HCT116 (cell line): Measurements from ENCODE around the gene USP32. TPM values are rescaled to one million over a fixed set of nuclear protein-coding genes. Genes with fewer than 3 reads are reported as not detected.
"Not testable (repeated sequence)": the region's sequence is repeated elsewhere in the genome, so short reads cannot be mapped to it uniquely, and the experiment has no call there.

Source experiments
- ATAC-seq: fragments of 200-7000 bp; cut with Tn5 transposase; 2 replicates; pipeline ENCODE4 v1.9.1; 2020; ENCODE audit warnings: mild to moderate bottlenecking, moderate library complexity
- BruUV-seq: library from RNA; stranded (reverse); fragments of 400-500 nt; replicated peaks from 2 replicates; lab custom pipeline; 2021; lab: Mats Ljungman, UMichigan
- CTCF ChIA-PET: fragments of 300-600 bp; sonication (Branson Sonifier 250); formaldehyde crosslinking; loops from one replicate; lab custom pipeline; 2021; ENCODE audit warnings: antibody characterized with exemption; lab: Charles Lee
- POLR2A ChIA-PET: fragments of 300-600, 350-600 bp; sonication (Branson Sonifier 250); formaldehyde crosslinking; loops from one replicate; lab custom pipeline; 2021; ENCODE audit warnings: antibody characterized with exemption; lab: Charles Lee
- RAD21 ChIA-PET, 2 experiments: fragments of 300-600 bp; sonication (Branson Sonifier 250); formaldehyde crosslinking; loops; one replicate each; lab custom pipeline; 2023; ENCODE audit warnings: low total read pairs in 2 of 2; ENCODE audit not compliant: uncharacterized antibody in 2 of 2, unreplicated experiment in 2 of 2, low non-redundant PET in 1 of 2; lab: Charles Lee
- DNase-seq: peaks from one replicate; pipeline ENCODE4 v3.0.0-alpha.2; 2010; ENCODE audit warnings: low read depth, low spot score
- H2AFZ ChIP-seq: fragments of 200-600 bp; shearing (Covaris generic), sonication (generic); 2 replicates; pipeline ENCODE4 v1.6.1; 2017; ENCODE audit warnings: low read depth, mixed run types, mixed read lengths, antibody characterized with exemption, low read length; ENCODE audit not compliant: poor library complexity, severe bottlenecking
- H3K27ac ChIP-seq: 2 replicates; pipeline ENCODE4 v1.5.1; 2012; ENCODE audit warnings: low read depth, low read length
- H3K27me3 ChIP-seq: fragments of 200-600 bp; sonication (generic); 2 replicates; pipeline ENCODE4 v1.6.1; 2016; ENCODE audit warnings: mixed run types, low read length, mixed read lengths; ENCODE audit not compliant: insufficient read depth
- H3K36me3 ChIP-seq, 2 experiments: fragments of 200-500 bp in 1 of 2; fragments of 200-600 bp in 1 of 2; sonication (Bioruptor generic) in 1 of 2; sonication (generic) in 1 of 2; 2 replicates each; pipeline versions ENCODE4 v1.5.1 to v1.6.1; 2014 to 2016; ENCODE audit warnings: low read length in 2 of 2, inconsistent platforms in 1 of 2, mixed read lengths in 1 of 2, mixed run types in 1 of 2; ENCODE audit not compliant: insufficient read depth in 2 of 2, control insufficient read depth in 1 of 2
- H3K4me1 ChIP-seq, 2 experiments: fragments of 200-600 bp in 1 of 2; sonication (generic) in 1 of 2; 2 replicates each; pipeline versions ENCODE4 v1.5.1 to v1.6.1; 2012 to 2017; ENCODE audit warnings: low read length in 2 of 2, inconsistent platforms in 1 of 2, mild to moderate bottlenecking in 1 of 2, mixed read lengths in 1 of 2, mixed run types in 1 of 2, moderate library complexity in 1 of 2; ENCODE audit not compliant: insufficient read depth in 2 of 2, control insufficient read depth in 1 of 2
- H3K4me2 ChIP-seq: fragments of 200-600 bp; sonication (generic); 2 replicates; pipeline ENCODE4 v1.6.1; 2017; ENCODE audit warnings: mixed run types, low read length, mixed read lengths
- H3K4me3 ChIP-seq, 2 experiments: fragments of 200-600 bp in 1 of 2; sonication (generic) in 1 of 2; replicated peaks in 1 of 2; 2 replicates each; pipeline ENCODE4 v1.5.1; 2011 to 2016; ENCODE audit warnings: low read length in 2 of 2, control low read depth in 1 of 2, low read depth in 1 of 2, mild to moderate bottlenecking in 1 of 2, mixed read lengths in 1 of 2, mixed run types in 1 of 2
- H3K79me2 ChIP-seq: fragments of 200-600 bp; sonication (generic); 2 replicates; pipeline ENCODE4 v1.6.1; 2017; ENCODE audit warnings: mild to moderate bottlenecking, mixed run types, low read length, moderate library complexity, mixed read lengths; ENCODE audit not compliant: insufficient read depth
- H3K9ac ChIP-seq: fragments of 200-600 bp; sonication (generic); 2 replicates; pipeline ENCODE4 v1.6.1; 2016; ENCODE audit warnings: low read length, mixed read lengths
- H3K9me2 ChIP-seq: fragments of 200-600 bp; sonication (generic), shearing (Covaris generic); 2 replicates; pipeline ENCODE4 v1.6.1; 2017; ENCODE audit warnings: mixed run types, mild to moderate bottlenecking, moderate library complexity; ENCODE audit not compliant: insufficient read depth
- H3K9me3 ChIP-seq, 2 experiments: fragments of 200-500 bp in 1 of 2; fragments of 200-600 bp in 1 of 2; sonication (Bioruptor generic) in 1 of 2; sonication (generic) in 1 of 2; 2 replicates each; pipeline ENCODE4 v1.6.1; 2014 to 2017; ENCODE audit warnings: low read length in 2 of 2, mixed read lengths in 2 of 2, inconsistent platforms in 1 of 2, low read depth in 1 of 2, mild to moderate bottlenecking in 1 of 2, mixed run types in 1 of 2, moderate library complexity in 1 of 2; ENCODE audit not compliant: control insufficient read depth in 1 of 2, insufficient read depth in 1 of 2
- H4K20me1 ChIP-seq: fragments of 200-600 bp; sonication (generic), shearing (Covaris generic); 2 replicates; pipeline ENCODE4 v1.6.1; 2017; ENCODE audit warnings: mixed run types, mild to moderate bottlenecking, moderate library complexity; ENCODE audit not compliant: insufficient read depth
- CTCF ChIP-seq, 3 experiments: fragments of 200-600 bp in 1 of 3; sonication (generic) in 1 of 3; IDR thresholded peaks in 2 of 3; conservative IDR thresholded peaks in 1 of 3; 2 replicates each; pipeline ENCODE4 v1.5.1; 2012 to 2017; ENCODE audit warnings: low read depth in 2 of 3, low read length in 2 of 3, antibody characterized with exemption in 1 of 3, borderline replicate concordance in 1 of 3, control low read depth in 1 of 3, mild to moderate bottlenecking in 1 of 3, mixed read lengths in 1 of 3, mixed run types in 1 of 3, moderate library complexity in 1 of 3; ENCODE audit not compliant: insufficient read depth in 1 of 3
- POLR2AphosphoS5 ChIP-seq: IDR thresholded peaks from 2 replicates; pipeline ENCODE4 v1.6.1; 2011; ENCODE audit warnings: mild to moderate bottlenecking, low read depth, low read length, moderate library complexity
- SRF ChIP-seq: IDR thresholded peaks from 2 replicates; pipeline ENCODE4 v1.6.1; 2012; ENCODE audit warnings: low read depth
- TCF7L2 ChIP-seq: IDR thresholded peaks from 2 replicates; pipeline ENCODE4 v1.7.0; 2011; ENCODE audit warnings: borderline replicate concordance, inconsistent platforms; ENCODE audit not compliant: insufficient read depth, insufficient read length; ENCODE audit errors: extremely low read depth
- YY1 ChIP-seq: IDR thresholded peaks from 2 replicates; pipeline ENCODE4 v1.6.1; 2011; ENCODE audit warnings: low read length, low read depth, moderate library complexity, mild to moderate bottlenecking; ENCODE audit not compliant: insufficient replicate concordance; ENCODE audit errors: extremely low read depth
- ZBTB33 ChIP-seq: IDR thresholded peaks from 2 replicates; pipeline ENCODE4 v1.6.1; 2011; ENCODE audit warnings: mild to moderate bottlenecking, low read length, moderate library complexity; ENCODE audit not compliant: insufficient replicate concordance; ENCODE audit errors: extremely low read depth
- intact Hi-C: fragments of 100-400 bp; cut with micrococcal nuclease; formaldehyde crosslinking; loops from 2 replicates; pipeline ENCODE4 v1.10.0; 2022
- total RNA-seq: library from RNA; stranded (reverse); gene quantifications from one replicate; pipeline ENCODE4 v1.2.1, GENCODE V29; 2021; ENCODE audit not compliant: unreplicated experiment

USP32 gene
- total RNA-seq, 1 experiment from 2014 or later: 67.0 TPM

- CTCF ChIA-PET: no interaction called here
- H3K27me3 ChIP-seq: no peaks in the 10 kb centered on the region
- H4K20me1 ChIP-seq: no peaks in the 10 kb centered on the region
- no peak for DNase-seq
- peak overlapping the region; percentile 14 for H2AFZ ChIP-seq
- peak; percentile 54 for ATAC-seq
- H3K36me3 ChIP-seq: no peaks in the 10 kb centered on the region
- H3K4me1 ChIP-seq: no peaks in the 10 kb centered on the region
- H3K27ac ChIP-seq: no peak overlapping the region
- H3K4me3 ChIP-seq: no peak overlapping the region
- intact Hi-C loops: no loop called here
- H3K4me2 ChIP-seq: no peak overlapping the region
- H3K9me3 ChIP-seq: no peaks in the 10 kb centered on the region
- RAD21 ChIA-PET: no interaction called here
- BruUV-seq: no TSS peak
- H3K9me2 ChIP-seq: no peaks in the 10 kb centered on the region
- H3K79me2 ChIP-seq: no peaks in the 10 kb centered on the region
- POLR2A ChIA-PET: no interaction called here
- no peak for TF ChIP-seq SRF
- no peak for TF ChIP-seq ZBTB33
- TF ChIP-seq POLR2AphosphoS5: no peak
- no peak for TF ChIP-seq TCF7L2
- 0 out of 6 replicates have a peak, but pooled peaks of 2 of the 3 experiments have one; percentile 6 to 7 for TF ChIP-seq CTCF (IDR thresholded peaks at IDR 0.05 in 2 of 3, conservative IDR thresholded peaks at IDR 0.05 in 1 of 3; ENCODE audit: borderline replicate concordance in 1 of 3, insufficient read depth in 1 of 3, low read depth in 2 of 3, low read length in 2 of 3)
- no peak for TF ChIP-seq YY1
- H3K9ac ChIP-seq: no peak overlapping the region
These were observed 29.6 kb upstream of the USP32 start for GRCh38 chr17:60421273-60422161.

- H3K36me3 ChIP-seq, ATAC-seq, H3K79me2 ChIP-seq, H3K4me2 ChIP-seq, H3K9ac ChIP-seq, H3K4me1 ChIP-seq, DNase-seq, H3K27me3 ChIP-seq, H3K27ac ChIP-seq, intact Hi-C loops, H4K20me1 ChIP-seq, H3K9me2 ChIP-seq, RAD21 ChIA-PET, CTCF ChIA-PET, POLR2A ChIA-PET, H3K4me3 ChIP-seq, BruUV-seq, H2AFZ ChIP-seq, H3K9me3 ChIP-seq: not testable (repeated sequence)
These were observed 27.9 kb upstream of the USP32 start for GRCh38 chr17:60419875-60420274.

- H3K9me2 ChIP-seq, BruUV-seq: not testable (repeated sequence)
These were observed 27.1 kb upstream of the USP32 start for GRCh38 chr17:60419003-60419402.

More at GRCh38 chr17:60419003-60419402, 27.1 kb upstream of the USP32 start:
- DNase-seq, H3K4me3 ChIP-seq, H2AFZ ChIP-seq, H3K4me2 ChIP-seq, H3K36me3 ChIP-seq, H3K9ac ChIP-seq, ATAC-seq, intact Hi-C loops, CTCF ChIA-PET, H3K9me3 ChIP-seq, RAD21 ChIA-PET, H3K79me2 ChIP-seq, H4K20me1 ChIP-seq, H3K27me3 ChIP-seq, H3K4me1 ChIP-seq, H3K27ac ChIP-seq, POLR2A ChIA-PET: not testable (repeated sequence)
